Activated CD4-positive, alpha-beta T cell treated with anti-CD3 and anti-CD28 coated beads, Interleukin-2, amount 10 ng/mL, durations not matched to agents 7 days and 5 days (primary cell): ENCODE results near the gene ZKSCAN3. TPM values are rescaled to one million over a fixed set of nuclear protein-coding genes. Genes with fewer than 3 reads are reported as not detected.

Experiments used
- total RNA-seq, 2 experiments: library from RNA; stranded (reverse); gene quantifications; one replicate each; pipeline ENCODE4 v1.2.3, GENCODE V29; 2021

ZKSCAN3 gene
- total RNA-seq, 2 experiments from 2014 or later, result 6.2 to 7.0 TPM

Other genes with a start within 250 kb of the ZKSCAN3 start
- 1 to 10 TPM; 3.2 to 5.5 TPM for gene ZSCAN16, start 225.3 kb upstream of the ZKSCAN3 start, total RNA-seq
- 10 to 100 TPM; 18.6 to 22.2 TPM for gene ZKSCAN8, start 208.1 kb upstream of the ZKSCAN3 start, total RNA-seq
- gene ZSCAN9, start 124.7 kb upstream of the ZKSCAN3 start, total RNA-seq, result 1 to 10 TPM; 1.5 to 1.6 TPM
- gene ZKSCAN4, start 97.7 kb upstream of the ZKSCAN3 start, total RNA-seq, result 1 to 10 TPM; 6.5 to 7.5 TPM
- under 1 TPM in 1 of 2 experiments, not detected in 1; 0.12 TPM for gene NKAPL, start 90.7 kb upstream of the ZKSCAN3 start, total RNA-seq
- 10 to 100 TPM in 1 of 2 experiments, 1 to 10 TPM in 1; 8.1 to 10.5 TPM for gene ZSCAN26, start 82.8 kb upstream of the ZKSCAN3 start, total RNA-seq
- gene PGBD1, start 68.4 kb upstream of the ZKSCAN3 start, total RNA-seq, result 1 to 10 TPM; 1.5 to 1.7 TPM
- gene ZSCAN31, start 13.8 kb upstream of the ZKSCAN3 start, total RNA-seq, result under 1 TPM; 0.37 to 0.56 TPM
- 1 to 10 TPM; 7.5 to 8.3 TPM for gene ZSCAN12, start 49.8 kb downstream of the ZKSCAN3 start, total RNA-seq
- gene ZSCAN23, start 93.5 kb downstream of the ZKSCAN3 start, total RNA-seq, result 1 to 10 TPM; 1.5 to 1.7 TPM
- not detected for gene GPX6, start 165.8 kb downstream of the ZKSCAN3 start, total RNA-seq
- gene GPX5, start 175.9 kb downstream of the ZKSCAN3 start, total RNA-seq, result not detected